Measurements from ENCODE around the gene FHOD3. TPM values are rescaled to one million over a fixed set of nuclear protein-coding genes. Genes with fewer than 3 reads are reported as not detected.

The FHOD3 gene
- total RNA-seq, 1 donor: 13.0 TPM

DNA sequence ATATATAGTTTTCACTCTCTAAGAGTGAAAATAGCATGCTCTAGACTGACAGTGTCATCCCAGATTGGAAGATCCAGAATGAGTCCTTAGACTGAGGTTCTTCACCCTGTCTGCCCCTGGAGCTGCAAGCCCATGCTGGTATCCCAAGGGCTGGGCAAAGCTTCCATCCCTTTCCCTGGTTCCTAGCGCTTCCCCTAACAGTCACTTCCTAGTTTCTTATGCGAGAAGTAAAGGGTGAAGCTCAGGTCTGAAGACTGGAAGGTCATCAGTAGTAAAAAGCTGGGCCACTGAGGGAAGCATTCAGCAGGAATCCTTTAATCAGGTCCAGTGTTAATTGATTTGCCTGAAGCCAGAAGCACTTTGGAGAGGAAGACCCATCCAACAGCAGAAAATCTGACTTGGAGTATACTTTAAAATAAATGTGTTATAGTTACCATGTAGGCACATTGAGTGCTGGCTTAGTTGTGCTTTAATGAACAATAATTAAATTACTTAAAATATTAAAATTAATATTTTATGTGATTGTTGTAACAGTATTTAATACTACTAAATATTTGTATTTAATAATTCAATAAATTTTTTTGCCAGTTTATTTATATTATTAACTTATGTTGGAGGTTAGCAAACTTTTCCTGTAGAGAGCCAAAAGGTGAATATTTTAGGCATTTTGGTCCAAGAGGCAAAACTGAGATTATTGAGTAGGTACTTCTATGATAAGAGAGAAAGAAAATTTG is 237.9 kb downstream of the FHOD3 start:
- H2AFZ ChIP-seq (ENCODE audit: low read length): no peak overlapping the region
- no peaks in the 10 kb centered on the region for H3K36me3 ChIP-seq (ENCODE audit: insufficient read depth, low read length)
- H3K9me3 ChIP-seq (ENCODE audit: low read depth, low read length): no peaks in the 10 kb centered on the region
- H3K4me2 ChIP-seq (ENCODE audit: insufficient read depth, low read length): no peak overlapping the region
- no peaks in the 10 kb centered on the region for H3K27me3 ChIP-seq (ENCODE audit: insufficient read depth, low read length)
- no peak overlapping the region for H3K4me3 ChIP-seq (ENCODE audit: insufficient read depth, low read length)
- H3K79me2 ChIP-seq (ENCODE audit: insufficient read depth, low read length): no peaks in the 10 kb centered on the region
- no peak overlapping the region for H3K27ac ChIP-seq (ENCODE audit: low read depth, low read length)
- DNase-seq (ENCODE audit: insufficient read length, low spot score, missing footprints): no peak
- peaks cover 3% of the 10 kb centered on the region for H3K4me1 ChIP-seq (ENCODE audit: insufficient read depth, low read length)
- TF ChIP-seq, protein P1, sequence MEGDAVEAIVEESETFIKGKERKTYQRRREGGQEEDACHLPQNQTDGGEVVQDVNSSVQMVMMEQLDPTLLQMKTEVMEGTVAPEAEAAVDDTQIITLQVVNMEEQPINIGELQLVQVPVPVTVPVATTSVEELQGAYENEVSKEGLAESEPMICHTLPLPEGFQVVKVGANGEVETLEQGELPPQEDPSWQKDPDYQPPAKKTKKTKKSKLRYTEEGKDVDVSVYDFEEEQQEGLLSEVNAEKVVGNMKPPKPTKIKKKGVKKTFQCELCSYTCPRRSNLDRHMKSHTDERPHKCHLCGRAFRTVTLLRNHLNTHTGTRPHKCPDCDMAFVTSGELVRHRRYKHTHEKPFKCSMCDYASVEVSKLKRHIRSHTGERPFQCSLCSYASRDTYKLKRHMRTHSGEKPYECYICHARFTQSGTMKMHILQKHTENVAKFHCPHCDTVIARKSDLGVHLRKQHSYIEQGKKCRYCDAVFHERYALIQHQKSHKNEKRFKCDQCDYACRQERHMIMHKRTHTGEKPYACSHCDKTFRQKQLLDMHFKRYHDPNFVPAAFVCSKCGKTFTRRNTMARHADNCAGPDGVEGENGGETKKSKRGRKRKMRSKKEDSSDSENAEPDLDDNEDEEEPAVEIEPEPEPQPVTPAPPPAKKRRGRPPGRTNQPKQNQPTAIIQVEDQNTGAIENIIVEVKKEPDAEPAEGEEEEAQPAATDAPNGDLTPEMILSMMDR (IDR thresholded peaks at IDR 0.05; ENCODE audit: extremely low read depth, low read depth, low read length): no peak
- no peaks in the 10 kb centered on the region for H4K20me1 ChIP-seq (ENCODE audit: insufficient read depth, low read length)

DNA sequence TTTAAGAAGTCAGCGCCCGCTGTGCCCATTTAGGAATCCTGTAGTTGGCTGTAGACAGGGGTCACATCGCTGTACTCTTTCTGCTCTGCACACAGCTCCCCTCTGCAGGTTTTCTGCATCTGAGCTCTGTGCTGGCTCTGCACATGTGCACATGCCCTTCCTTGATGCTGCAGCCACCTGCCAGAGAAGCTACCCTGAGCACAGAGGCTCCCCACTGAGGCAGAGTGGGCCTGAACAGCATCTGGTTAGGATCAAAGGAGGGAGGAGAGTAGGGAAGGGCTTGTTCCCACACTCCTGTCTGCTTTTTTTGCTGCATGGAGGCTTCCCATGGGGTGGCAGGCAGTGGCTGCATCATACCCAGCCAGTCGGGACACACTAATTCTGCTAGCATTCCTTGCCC is 238.9 kb downstream of the FHOD3 start:
- TF ChIP-seq, protein P1 (IDR thresholded peaks at IDR 0.05; ENCODE audit: extremely low read depth, low read depth, low read length): no peak
- H3K27ac ChIP-seq (ENCODE audit: low read depth, low read length): no peak overlapping the region

DNA sequence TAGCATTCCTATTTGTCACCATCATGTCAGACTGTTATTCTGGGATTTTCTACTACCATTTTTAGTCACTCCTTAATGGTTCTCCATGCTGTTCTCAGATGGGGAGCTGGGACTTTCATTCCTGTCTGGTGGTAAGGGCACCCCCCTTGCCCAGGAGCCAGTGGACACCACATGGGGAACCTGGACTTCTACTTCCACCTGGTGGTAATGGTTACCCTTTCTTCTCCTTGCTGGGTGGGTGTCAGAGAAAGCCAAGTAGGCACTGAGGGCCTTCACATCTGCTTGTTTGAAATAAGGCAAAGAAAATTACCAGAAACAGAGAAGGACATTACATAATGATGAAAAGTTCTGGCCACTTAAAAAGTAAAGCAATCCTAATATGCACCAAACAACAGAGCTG is 239.8 kb downstream of the FHOD3 start:
- no peak overlapping the region for H3K4me2 ChIP-seq (ENCODE audit: insufficient read depth, low read length)
- H3K4me1 ChIP-seq (ENCODE audit: insufficient read depth, low read length): no peaks in the 10 kb centered on the region
- H3K27me3 ChIP-seq (ENCODE audit: insufficient read depth, low read length): no peaks in the 10 kb centered on the region
- no peak overlapping the region for H3K27ac ChIP-seq (ENCODE audit: low read depth, low read length)
- H3K36me3 ChIP-seq (ENCODE audit: insufficient read depth, low read length): no peaks in the 10 kb centered on the region
- no peaks in the 10 kb centered on the region for H3K9me3 ChIP-seq (ENCODE audit: low read depth, low read length)
- DNase-seq (ENCODE audit: insufficient read length, low spot score, missing footprints): no peak
- no peak overlapping the region for H3K4me3 ChIP-seq (ENCODE audit: insufficient read depth, low read length)
- no peaks in the 10 kb centered on the region for H4K20me1 ChIP-seq (ENCODE audit: insufficient read depth, low read length)
- TF ChIP-seq, protein P1 (IDR thresholded peaks at IDR 0.05; ENCODE audit: extremely low read depth, low read depth, low read length): no peak
- H2AFZ ChIP-seq (ENCODE audit: low read length): no peak overlapping the region
- H3K79me2 ChIP-seq (ENCODE audit: insufficient read depth, low read length): no peaks in the 10 kb centered on the region

More for the DNA sequence above, 238.9 kb downstream of the FHOD3 start:
- no peaks in the 10 kb centered on the region for H3K36me3 ChIP-seq (ENCODE audit: insufficient read depth, low read length)
- no peaks in the 10 kb centered on the region for H3K9me3 ChIP-seq (ENCODE audit: low read depth, low read length)
- no peak for DNase-seq (ENCODE audit: insufficient read length, low spot score, missing footprints)
- H3K79me2 ChIP-seq (ENCODE audit: insufficient read depth, low read length): no peaks in the 10 kb centered on the region
- H4K20me1 ChIP-seq (ENCODE audit: insufficient read depth, low read length): no peaks in the 10 kb centered on the region
- no peak overlapping the region for H2AFZ ChIP-seq (ENCODE audit: low read length)
- no peak overlapping the region for H3K4me3 ChIP-seq (ENCODE audit: insufficient read depth, low read length)
- H3K4me2 ChIP-seq (ENCODE audit: insufficient read depth, low read length): no peak overlapping the region
- H3K27me3 ChIP-seq (ENCODE audit: insufficient read depth, low read length): no peaks in the 10 kb centered on the region
- peaks cover 3% of the 10 kb centered on the region for H3K4me1 ChIP-seq (ENCODE audit: insufficient read depth, low read length)

DNA sequence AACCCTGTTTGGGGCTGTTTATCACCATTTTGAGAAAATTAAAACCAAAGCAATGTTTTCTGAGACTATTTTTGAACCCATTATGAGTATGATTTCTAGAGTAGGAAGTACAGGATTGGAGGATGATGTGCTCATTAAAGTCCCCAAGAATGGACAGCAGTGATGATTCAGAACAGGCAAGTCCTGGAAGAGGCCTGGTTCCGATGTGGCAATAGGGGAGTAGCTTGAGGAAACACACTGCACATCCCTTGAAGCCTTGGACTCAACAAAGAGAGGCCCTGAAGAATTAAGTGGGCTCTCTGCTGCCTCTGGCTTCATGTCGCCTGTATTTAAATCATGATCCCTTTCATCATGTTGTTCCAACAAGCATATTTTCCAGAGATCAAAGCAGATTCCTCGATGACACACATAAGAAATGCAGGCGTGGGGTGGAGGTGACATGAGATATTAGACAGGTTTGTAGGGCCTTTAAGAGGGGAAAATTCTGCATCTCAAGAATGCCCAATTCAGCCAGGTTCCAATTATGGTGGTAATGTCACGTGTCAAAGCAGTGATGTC is 242.2 kb downstream of the FHOD3 start:
- Histone ChIP-seq H3K9me3 (ENCODE audit: low read depth, low read length) (no peaks in the 10 kb centered on the region), H3K36me3 (ENCODE audit: insufficient read depth, low read length) (no peaks in the 10 kb centered on the region), H4K20me1 (ENCODE audit: insufficient read depth, low read length) (peaks cover 2% of the 10 kb centered on the region), H3K27ac (ENCODE audit: low read depth, low read length) (no peak overlapping the region), H3K4me2 (ENCODE audit: insufficient read depth, low read length) (no peak overlapping the region), H3K4me3 (ENCODE audit: insufficient read depth, low read length) (no peak overlapping the region), H2AFZ (ENCODE audit: low read length) (no peak overlapping the region), H3K4me1 (ENCODE audit: insufficient read depth, low read length) (peaks cover 7% of the 10 kb centered on the region), H3K79me2 (ENCODE audit: insufficient read depth, low read length) (no peaks in the 10 kb centered on the region), H3K27me3 (ENCODE audit: insufficient read depth, low read length) (no peaks in the 10 kb centered on the region)
- TF ChIP-seq, protein P1 (IDR thresholded peaks at IDR 0.05; ENCODE audit: extremely low read depth, low read depth, low read length): no peak
- no peak for DNase-seq (ENCODE audit: insufficient read length, low spot score, missing footprints)
